ENCODE results near the gene ZNF668.

GRCh38 chr16:31067342-31067741, 6.7 kb downstream of the ZNF668 start:
- TF ChIP-seq, protein P1, sequence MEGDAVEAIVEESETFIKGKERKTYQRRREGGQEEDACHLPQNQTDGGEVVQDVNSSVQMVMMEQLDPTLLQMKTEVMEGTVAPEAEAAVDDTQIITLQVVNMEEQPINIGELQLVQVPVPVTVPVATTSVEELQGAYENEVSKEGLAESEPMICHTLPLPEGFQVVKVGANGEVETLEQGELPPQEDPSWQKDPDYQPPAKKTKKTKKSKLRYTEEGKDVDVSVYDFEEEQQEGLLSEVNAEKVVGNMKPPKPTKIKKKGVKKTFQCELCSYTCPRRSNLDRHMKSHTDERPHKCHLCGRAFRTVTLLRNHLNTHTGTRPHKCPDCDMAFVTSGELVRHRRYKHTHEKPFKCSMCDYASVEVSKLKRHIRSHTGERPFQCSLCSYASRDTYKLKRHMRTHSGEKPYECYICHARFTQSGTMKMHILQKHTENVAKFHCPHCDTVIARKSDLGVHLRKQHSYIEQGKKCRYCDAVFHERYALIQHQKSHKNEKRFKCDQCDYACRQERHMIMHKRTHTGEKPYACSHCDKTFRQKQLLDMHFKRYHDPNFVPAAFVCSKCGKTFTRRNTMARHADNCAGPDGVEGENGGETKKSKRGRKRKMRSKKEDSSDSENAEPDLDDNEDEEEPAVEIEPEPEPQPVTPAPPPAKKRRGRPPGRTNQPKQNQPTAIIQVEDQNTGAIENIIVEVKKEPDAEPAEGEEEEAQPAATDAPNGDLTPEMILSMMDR (IDR thresholded peaks at IDR 0.05; ENCODE audit: low read depth, low read length, missing input control): no peak
- TF ChIP-seq, protein P2, sequence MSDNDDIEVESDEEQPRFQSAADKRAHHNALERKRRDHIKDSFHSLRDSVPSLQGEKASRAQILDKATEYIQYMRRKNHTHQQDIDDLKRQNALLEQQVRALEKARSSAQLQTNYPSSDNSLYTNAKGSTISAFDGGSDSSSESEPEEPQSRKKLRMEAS (IDR thresholded peaks at IDR 0.05): no peak

Measured in liver (tissue), 2 donors.